NCI-H1417 treated with DMSO at 0.1 percent for 48 hours (cell line): ENCODE measurements around the gene MPDU1.
"Not testable (repeated sequence)": the region's sequence is repeated elsewhere in the genome, so short reads cannot be mapped to it uniquely, and the experiment has no call there.

Source experiments
- DNase-seq: peaks from one replicate; lab custom pipeline; 2025; lab: John Stamatoyannopoulos, UW

MPDU1 gene

DNA sequence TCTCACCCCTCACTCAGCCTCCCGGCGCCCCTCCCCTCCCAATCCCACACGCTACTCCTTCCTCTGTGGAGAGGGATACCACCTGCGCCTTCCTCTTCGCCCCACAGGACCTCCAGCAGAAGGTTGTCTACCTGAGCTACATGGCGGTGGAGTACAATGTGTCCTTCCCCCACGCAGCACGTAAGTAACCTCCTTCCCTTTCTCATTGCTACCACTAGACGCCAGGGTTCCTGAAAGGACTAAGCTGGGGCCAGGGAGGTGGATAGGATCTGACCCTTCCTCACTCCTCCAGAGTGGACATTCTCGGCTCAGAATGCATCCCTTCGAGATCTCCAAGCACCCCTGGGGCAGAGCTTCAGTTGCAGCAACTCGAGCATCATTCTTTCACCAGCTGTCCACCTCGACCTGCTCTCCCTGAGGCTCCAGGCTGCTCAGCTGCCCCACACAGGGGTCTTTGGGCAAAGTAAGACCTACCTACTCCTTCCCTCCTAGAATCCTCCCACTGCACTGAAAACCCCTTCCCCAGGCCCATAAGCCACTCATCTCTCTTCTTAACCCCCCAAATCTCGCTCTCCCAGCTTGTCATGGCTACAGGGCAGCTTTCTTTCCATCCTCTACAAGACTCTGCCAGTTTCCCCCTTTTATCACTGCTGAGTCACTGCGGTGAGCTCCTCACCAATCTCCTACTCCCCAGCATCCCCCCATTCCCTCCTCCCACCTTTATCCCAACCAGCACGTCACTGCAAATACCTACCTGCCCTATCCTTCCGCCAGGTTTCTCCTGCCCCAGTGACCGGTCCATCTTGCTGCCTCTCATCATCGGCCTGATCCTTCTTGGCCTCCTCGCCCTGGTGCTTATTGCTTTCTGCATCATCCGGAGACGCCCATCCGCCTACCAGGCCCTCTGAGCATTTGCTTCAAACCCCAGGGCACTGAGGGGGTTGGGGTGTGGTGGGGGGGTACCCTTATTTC is 2.8 kb upstream of the MPDU1 start:
- DNase-seq, result no peak

GRCh38 chr17:7582396-7583252 is 1.0 kb upstream of the MPDU1 start:
- no peak for DNase-seq

DNA sequence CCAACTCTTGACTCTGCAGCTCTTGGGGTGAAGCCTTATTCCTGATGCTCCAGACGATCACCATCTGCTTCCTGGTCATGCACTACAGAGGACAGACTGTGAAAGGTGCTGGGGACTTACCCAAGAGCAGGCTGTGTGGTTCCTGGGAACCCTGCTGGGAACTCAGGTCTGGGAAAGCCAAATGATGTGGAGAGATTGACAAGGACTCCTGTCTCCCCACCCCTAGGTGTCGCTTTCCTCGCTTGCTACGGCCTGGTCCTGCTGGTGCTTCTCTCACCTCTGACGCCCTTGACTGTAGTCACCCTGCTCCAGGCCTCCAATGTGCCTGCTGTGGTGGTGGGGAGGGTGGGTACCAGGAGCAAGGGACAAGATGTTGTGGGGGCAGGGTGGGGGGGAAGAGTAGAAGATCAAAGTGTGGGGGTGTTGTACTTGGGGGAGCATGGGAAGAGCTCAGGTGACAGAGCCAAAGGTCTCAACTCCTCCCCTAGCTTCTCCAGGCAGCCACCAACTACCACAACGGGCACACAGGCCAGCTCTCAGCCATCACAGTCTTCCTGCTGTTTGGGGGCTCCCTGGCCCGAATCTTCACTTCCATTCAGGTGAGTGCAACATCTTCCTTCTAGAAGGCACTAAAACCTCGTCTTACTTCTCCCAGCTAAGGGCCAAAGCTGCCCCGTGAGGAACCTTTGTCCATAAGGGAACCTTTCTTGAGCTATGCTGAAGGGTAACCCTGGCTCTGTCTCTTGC is 3.2 kb downstream of the MPDU1 start:
- no peak for DNase-seq

GRCh38 chr17:7587420-7588151 is 3.9 kb downstream of the MPDU1 start:
- DNase-seq, result no peak

DNA sequence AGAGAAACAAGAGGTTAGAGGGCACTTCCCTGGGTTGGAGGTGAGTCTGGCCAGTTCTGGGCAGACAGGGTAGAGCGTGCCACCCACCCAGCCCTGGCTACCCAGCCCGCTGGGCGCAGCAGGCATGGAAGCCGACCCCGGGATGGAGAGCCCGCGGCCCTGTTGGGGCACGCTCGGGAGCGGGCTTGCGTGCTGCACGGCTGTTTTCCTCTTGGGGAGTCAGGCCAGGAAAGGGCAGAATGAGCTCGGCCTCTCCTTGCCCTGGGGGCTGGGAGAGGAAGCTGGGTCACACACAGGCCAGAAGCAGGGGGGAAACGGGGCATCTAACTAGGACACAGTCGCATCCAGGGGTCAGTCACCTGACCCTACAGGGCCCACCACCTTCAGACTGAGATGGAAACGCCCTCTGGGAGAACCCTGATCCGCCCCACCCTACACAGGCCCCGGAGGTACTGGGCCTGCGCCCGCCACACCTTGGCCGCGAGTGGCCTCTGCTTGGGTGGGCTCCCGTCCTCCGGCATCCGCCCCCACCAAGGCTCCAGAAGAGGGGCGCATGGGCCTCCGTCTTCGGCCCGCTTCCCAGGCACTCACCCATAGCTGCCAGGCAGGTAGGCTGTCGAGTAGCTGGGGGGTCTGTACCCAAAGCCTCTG is 5.0 kb downstream of the MPDU1 start:
- no peak for DNase-seq

GRCh38 chr17:7589204-7589868 is 5.7 kb downstream of the MPDU1 start:
- no peak for DNase-seq

- DNase-seq, result no peak
These were observed 6.4 kb downstream of the MPDU1 start, which contains the start of gene SOX15 for GRCh38 chr17:7589891-7590691. Gene SOX15, minus strand, starts transcription at chr17:7590094. Its CDS starts 418 bp downstream, at chr17:7589676.

DNA sequence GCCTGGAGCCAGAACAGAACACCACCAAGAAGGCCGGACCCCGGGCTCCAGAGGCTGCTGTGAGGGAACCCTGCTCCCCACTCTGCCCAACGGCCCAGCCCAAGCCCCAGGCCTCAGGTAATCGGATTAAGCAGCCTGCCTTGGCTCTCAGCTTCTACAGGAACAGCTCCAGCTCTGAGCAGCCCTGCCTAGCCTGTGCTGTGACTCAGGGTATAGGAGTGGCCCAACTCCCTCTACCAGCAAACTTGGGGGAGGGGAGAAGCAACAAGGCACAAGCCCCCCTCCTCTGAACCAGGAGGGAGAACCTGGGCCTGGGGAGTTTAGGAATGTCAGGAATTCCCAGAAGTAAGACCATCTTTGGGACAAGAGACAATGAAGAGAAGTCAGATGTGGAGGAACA is 7.1 kb downstream of the MPDU1 start:
- DNase-seq, result no peak

DNA sequence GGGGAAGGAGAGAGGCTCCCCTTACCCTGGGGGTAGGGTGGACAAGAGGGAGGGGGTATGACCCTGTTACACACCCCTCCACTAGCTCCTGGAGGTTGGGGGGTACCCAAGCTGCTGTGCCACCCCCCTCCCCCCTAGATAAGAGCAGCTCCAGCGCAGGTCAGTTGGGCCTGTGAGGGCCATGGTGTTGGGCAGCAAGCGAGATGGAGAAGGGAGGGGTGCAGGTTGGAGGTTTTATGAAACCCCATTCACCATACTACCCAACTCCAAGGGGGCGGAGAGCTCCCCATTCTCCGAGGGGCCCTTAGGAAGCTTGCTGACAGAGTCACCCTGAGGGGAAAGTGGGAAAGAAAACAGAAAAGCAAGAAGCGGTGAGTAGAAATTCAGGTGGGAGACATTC is 7.9 kb downstream of the MPDU1 start:
- DNase-seq, result no peak

GRCh38 chr17:7592422-7593021 is 8.9 kb downstream of the MPDU1 start:
- DNase-seq, result no peak

- no peak for DNase-seq
These were observed 9.6 kb downstream of the MPDU1 start for GRCh38 chr17:7593296-7593695.

GRCh38 chr17:7597561-7597960 is 13.9 kb downstream of the MPDU1 start:
- DNase-seq, result not testable (repeated sequence)

GRCh38 chr17:7606280-7606679 is 22.6 kb downstream of the MPDU1 start:
- DNase-seq, result no peak

DNA sequence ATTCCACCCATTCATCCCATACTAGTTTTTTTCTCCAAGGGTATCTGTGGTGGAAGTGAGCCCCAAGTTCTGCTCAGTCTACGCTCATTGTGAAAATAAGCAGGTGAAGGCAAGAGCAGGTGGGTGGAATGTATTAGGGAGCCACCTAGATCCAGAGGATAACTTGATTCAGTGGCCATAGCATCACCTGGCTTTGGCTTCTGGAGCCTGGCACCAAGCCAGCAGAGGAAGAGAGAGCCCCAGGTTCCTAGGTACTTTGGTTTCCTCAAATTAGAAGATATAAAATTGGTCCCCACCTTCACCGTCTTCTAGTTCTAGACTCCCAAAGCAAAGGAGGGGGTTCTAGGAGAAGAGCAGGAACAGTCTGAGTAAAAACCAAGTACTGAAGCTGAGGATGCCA is 27.0 kb downstream of the MPDU1 start:
- no peak for DNase-seq

DNA sequence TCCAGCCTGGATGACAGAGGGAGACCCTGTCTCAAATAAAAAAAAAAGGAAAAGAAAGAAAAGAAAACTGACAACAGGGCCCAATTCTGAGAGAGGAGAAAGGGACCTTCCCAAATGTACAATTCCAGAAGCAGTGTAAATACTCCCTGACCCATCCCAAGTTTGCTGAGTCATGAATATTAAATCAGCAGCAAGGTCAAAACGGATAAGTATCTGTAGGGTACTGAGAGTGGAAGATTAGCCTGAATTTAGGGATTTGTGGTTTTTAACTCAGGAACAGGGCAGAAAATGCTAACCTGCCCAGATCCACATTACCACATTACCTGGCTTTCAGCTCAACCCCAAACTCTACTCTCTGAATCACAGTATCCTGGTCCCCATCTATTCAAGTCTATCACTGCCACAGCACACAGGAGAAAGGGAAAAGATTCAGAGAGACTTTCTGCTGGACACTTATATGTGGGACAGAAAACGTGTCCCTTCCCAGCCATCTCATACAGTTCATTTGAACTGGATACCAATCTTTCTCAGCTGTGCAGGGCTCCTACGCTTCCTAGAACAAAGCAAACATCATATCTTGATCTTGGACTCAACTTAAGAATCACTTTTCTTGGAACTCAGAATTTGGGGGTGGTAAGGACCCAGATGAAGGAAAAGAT is 28.1 kb downstream of the MPDU1 start:
- no peak for DNase-seq

DNA sequence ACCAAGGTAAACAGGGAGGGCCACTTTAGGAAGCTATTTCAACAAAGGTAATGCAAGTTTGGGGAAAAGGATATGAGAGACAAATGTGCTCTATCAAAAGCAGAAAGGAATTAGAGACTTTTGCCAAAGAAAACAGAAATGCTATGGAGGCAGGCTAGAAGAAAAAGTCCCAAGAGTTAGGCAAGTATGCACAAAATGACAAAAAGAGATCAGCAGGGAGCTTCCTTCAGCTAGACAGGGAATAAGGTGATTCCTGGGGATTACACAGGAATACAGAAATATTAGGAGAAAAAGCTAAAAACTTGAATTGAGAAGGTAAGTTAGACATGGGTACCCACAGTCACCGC is 28.6 kb downstream of the MPDU1 start:
- no peak for DNase-seq

- no peak for DNase-seq
These were observed 30.2 kb downstream of the MPDU1 start for GRCh38 chr17:7613769-7614424.
